Measurements from ENCODE around the gene SCUBE1.

The SCUBE1 gene

GRCh38 chr22:43343262-43343669 lies at the start of gene SCUBE1:
SCUBE1 (minus strand) TSS chr22:43343372; CDS start chr22:43343261, 111 bp downstream.
- peak within 1 kb of the TSS; percentile 39 for H3K4me3 Mint-ChIP-seq
- DNase-seq (ENCODE audit: low spot score), result peak; percentile 54
- no peaks in the 10 kb centered on the region for H3K9me3 Mint-ChIP-seq
- peaks cover 30% of the 10 kb centered on the region for H3K27me3 Mint-ChIP-seq (ENCODE audit: low read depth)
- H3K36me3 Mint-ChIP-seq (ENCODE audit: low read depth), result peaks cover 2% of the 10 kb centered on the region
- no peak within 1 kb of the TSS for H3K27ac Mint-ChIP-seq
- peaks cover 17% of the 10 kb centered on the region for H3K4me1 Mint-ChIP-seq (ENCODE audit: low read depth)

- no peak for DNase-seq (ENCODE audit: low spot score)
- Mint-ChIP-seq H3K4me1 (ENCODE audit: low read depth) (no peaks in the 10 kb centered on the region), H3K4me3 (no peak overlapping the region), H3K36me3 (ENCODE audit: low read depth) (no peaks in the 10 kb centered on the region), H3K9me3 (no peaks in the 10 kb centered on the region), H3K27me3 (ENCODE audit: low read depth) (peaks cover 7% of the 10 kb centered on the region), H3K27ac (no peak overlapping the region)
Measured at GRCh38 chr22:43392385-43392989, 49.3 kb upstream of the SCUBE1 start.

DNA sequence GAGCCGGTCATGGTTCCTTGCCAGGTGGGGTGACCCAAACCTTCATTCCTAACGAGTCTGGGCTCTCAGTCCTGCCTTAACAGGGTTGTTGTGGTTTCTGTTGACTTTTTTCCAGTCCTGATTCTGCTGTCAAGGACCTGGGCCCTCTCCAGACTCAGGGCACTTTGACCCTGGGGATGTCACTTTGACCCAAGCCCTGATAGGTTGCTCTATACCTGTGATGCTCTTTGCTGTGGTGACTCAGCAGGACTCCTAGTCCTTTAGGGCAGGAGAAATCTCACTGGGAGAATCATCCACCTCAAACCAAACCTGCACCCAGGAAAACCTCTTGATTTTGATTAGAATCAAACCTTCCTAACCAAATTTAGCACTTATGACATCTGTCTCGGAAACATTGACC lies 48.1 kb upstream of the SCUBE1 start:
- Mint-ChIP-seq H3K9me3 (no peaks in the 10 kb centered on the region), H3K27ac (no peak overlapping the region), H3K4me1 (ENCODE audit: low read depth) (peaks cover 1% of the 10 kb centered on the region), H3K36me3 (ENCODE audit: low read depth) (no peaks in the 10 kb centered on the region), H3K4me3 (no peak overlapping the region), H3K27me3 (ENCODE audit: low read depth) (peaks cover 15% of the 10 kb centered on the region)
- no peak for DNase-seq (ENCODE audit: low spot score)

DNA sequence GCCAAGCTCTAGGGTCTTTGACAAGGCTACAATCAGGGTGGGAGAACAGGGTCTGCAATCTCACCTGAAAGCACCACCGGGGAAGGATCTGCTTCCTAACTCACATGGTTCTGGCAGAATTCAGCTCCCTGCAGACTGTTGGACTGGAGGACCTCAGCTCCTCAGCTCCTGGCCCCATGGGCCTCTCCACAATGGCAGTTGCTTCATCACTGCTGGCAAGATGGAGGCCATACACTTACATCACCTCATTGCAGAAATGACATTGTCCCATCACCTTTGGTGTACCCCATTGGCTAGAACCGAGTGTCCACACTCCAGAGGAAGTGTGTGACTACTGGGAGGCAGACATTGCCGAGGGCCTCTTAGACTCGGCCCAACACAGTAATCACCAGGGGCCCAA lies 47.7 kb upstream of the SCUBE1 start:
- Mint-ChIP-seq H3K9me3 (no peaks in the 10 kb centered on the region), H3K27ac (no peak overlapping the region), H3K4me1 (ENCODE audit: low read depth) (peaks cover 2% of the 10 kb centered on the region), H3K4me3 (no peak overlapping the region), H3K36me3 (ENCODE audit: low read depth) (no peaks in the 10 kb centered on the region), H3K27me3 (ENCODE audit: low read depth) (peaks cover 18% of the 10 kb centered on the region)
- DNase-seq (ENCODE audit: low spot score), result no peak

- H3K9me3 Mint-ChIP-seq, result no peaks in the 10 kb centered on the region
- no peaks in the 10 kb centered on the region for H3K36me3 Mint-ChIP-seq (ENCODE audit: low read depth)
- H3K27ac Mint-ChIP-seq, result no peak overlapping the region
- no peak overlapping the region for H3K4me3 Mint-ChIP-seq
- peaks cover 21% of the 10 kb centered on the region for H3K27me3 Mint-ChIP-seq (ENCODE audit: low read depth)
- no peak for DNase-seq (ENCODE audit: low spot score)
- H3K4me1 Mint-ChIP-seq (ENCODE audit: low read depth), result peaks cover 2% of the 10 kb centered on the region
Measured at GRCh38 chr22:43390166-43390565, 47.0 kb upstream of the SCUBE1 start.

- Mint-ChIP-seq H3K27me3 (ENCODE audit: low read depth) (peaks cover 26% of the 10 kb centered on the region), H3K27ac (no peak overlapping the region), H3K4me1 (ENCODE audit: low read depth) (peaks cover 4% of the 10 kb centered on the region), H3K4me3 (no peak overlapping the region), H3K36me3 (ENCODE audit: low read depth) (no peaks in the 10 kb centered on the region), H3K9me3 (no peaks in the 10 kb centered on the region)
- no peak for DNase-seq (ENCODE audit: low spot score)
Measured at GRCh38 chr22:43389227-43389836, 46.2 kb upstream of the SCUBE1 start.

- H3K9me3 Mint-ChIP-seq, result no peaks in the 10 kb centered on the region
- H3K4me1 Mint-ChIP-seq (ENCODE audit: low read depth), result peaks cover 4% of the 10 kb centered on the region
- peak; percentile 57 for DNase-seq (ENCODE audit: low spot score)
- no peak overlapping the region for H3K4me3 Mint-ChIP-seq
- no peaks in the 10 kb centered on the region for H3K36me3 Mint-ChIP-seq (ENCODE audit: low read depth)
- no peak overlapping the region for H3K27ac Mint-ChIP-seq
- peaks cover 26% of the 10 kb centered on the region for H3K27me3 Mint-ChIP-seq (ENCODE audit: low read depth)
Measured at GRCh38 chr22:43388420-43388851, 45.3 kb upstream of the SCUBE1 start.

DNA sequence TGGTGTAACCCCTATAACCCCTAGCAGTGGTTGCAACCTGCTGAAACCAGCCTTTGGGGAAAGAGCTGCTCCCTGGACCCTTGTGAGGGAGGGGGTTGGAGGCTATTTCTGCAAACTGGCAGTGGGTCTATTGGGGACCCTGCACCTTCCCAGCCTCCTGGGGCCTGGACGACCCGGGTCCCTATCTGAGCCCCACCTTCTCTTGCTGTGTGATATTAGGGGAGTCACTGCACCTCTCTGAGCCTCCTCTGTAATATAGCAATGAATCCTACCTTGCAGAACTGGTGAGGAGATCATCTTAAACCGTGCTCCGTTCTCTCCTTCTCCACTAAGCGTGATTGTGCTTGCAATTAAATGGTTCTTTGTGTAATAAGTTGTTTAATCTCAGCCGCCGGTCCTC lies 44.6 kb upstream of the SCUBE1 start:
- Mint-ChIP-seq H3K4me1 (ENCODE audit: low read depth) (peaks cover 4% of the 10 kb centered on the region), H3K36me3 (ENCODE audit: low read depth) (no peaks in the 10 kb centered on the region), H3K4me3 (no peak overlapping the region), H3K27ac (no peak overlapping the region), H3K9me3 (no peaks in the 10 kb centered on the region), H3K27me3 (ENCODE audit: low read depth) (peaks cover 29% of the 10 kb centered on the region)
- DNase-seq (ENCODE audit: low spot score), result no peak

- peak; percentile 65 for DNase-seq (ENCODE audit: low spot score)
- Mint-ChIP-seq H3K9me3 (no peaks in the 10 kb centered on the region), H3K27me3 (ENCODE audit: low read depth) (peaks cover 44% of the 10 kb centered on the region), H3K4me1 (ENCODE audit: low read depth) (peaks cover 12% of the 10 kb centered on the region), H3K4me3 (no peak overlapping the region), H3K27ac (no peak overlapping the region), H3K36me3 (ENCODE audit: low read depth) (no peaks in the 10 kb centered on the region)
Measured at GRCh38 chr22:43385770-43386641, 42.8 kb upstream of the SCUBE1 start.

GRCh38 chr22:43384863-43385262 lies 41.7 kb upstream of the SCUBE1 start:
- no peak overlapping the region for H3K4me3 Mint-ChIP-seq
- no peak overlapping the region for H3K27ac Mint-ChIP-seq
- H3K36me3 Mint-ChIP-seq (ENCODE audit: low read depth), result no peaks in the 10 kb centered on the region
- peaks cover 55% of the 10 kb centered on the region for H3K27me3 Mint-ChIP-seq (ENCODE audit: low read depth)
- H3K9me3 Mint-ChIP-seq, result no peaks in the 10 kb centered on the region
- H3K4me1 Mint-ChIP-seq (ENCODE audit: low read depth), result peaks cover 18% of the 10 kb centered on the region
- DNase-seq (ENCODE audit: low spot score), result no peak

DNA sequence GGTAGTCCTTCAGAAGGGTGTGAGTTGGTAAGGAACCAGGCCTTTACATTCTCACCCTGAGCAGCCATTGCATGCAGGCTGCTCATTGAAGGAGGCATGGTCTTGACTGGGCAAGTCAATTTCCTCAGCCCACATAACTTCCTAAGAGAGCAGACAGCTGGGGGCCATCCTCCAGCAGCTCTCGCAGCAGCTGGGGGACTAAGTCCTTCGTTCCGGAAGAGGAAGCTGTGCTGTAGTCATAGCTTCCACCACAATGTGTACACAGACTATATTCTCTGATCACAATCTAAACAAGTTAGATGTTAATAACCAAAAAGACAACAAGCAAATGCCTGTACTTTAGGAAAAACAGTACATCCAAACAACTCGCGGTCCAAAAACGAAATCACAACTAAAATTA lies 38.5 kb upstream of the SCUBE1 start:
- peak overlapping the region; percentile 70 for H3K27ac Mint-ChIP-seq
- peaks cover 65% of the 10 kb centered on the region for H3K27me3 Mint-ChIP-seq (ENCODE audit: low read depth)
- H3K4me1 Mint-ChIP-seq (ENCODE audit: low read depth), result peaks cover 40% of the 10 kb centered on the region
- no peak overlapping the region for H3K4me3 Mint-ChIP-seq
- DNase-seq (ENCODE audit: low spot score), result no peak
- no peaks in the 10 kb centered on the region for H3K36me3 Mint-ChIP-seq (ENCODE audit: low read depth)
- no peaks in the 10 kb centered on the region for H3K9me3 Mint-ChIP-seq

DNA sequence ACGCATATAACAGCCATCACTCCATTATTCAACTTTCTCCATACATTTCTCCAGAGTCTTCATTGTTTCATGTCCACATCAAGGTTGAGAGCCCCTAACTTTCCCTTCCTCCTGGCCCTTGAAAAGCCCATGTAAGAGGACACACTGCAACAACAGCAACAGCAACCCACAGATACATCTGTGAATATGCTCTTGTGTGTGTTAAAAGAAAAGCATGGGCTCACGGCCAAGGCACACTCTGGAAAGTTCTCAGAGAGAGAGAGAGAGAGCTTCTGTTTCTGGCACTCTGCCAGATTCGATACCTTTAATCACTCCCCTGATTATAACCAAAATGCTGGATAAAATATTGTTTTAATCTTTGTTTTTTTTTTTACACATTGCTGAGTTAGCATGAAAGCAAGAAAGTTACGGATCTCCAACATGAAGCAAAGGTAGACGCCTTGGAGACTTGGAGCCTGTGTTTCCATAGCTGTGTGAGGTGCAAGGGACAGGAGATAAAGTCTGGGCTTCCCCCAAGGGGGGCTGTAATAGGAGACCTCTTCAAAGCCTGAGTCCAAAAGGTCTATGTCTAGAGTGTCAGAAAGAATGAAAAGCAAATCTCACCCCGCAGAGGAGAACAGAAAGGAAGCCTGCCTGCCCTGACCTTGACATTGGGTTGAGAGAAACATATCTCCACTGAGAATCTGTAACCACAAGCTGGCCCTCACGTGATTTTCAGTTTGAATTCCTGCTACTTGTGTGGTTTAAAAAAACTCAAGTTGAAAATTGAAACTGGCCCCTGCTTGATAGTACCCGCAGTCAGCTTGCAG lies 34.9 kb upstream of the SCUBE1 start:
- DNase-seq (ENCODE audit: low spot score), result peak; percentile 17
- Mint-ChIP-seq H3K27me3 (ENCODE audit: low read depth) (peaks cover 69% of the 10 kb centered on the region), H3K4me3 (peak overlapping the region; percentile 53), H3K36me3 (ENCODE audit: low read depth) (no peaks in the 10 kb centered on the region), H3K27ac (peak overlapping the region; percentile 9), H3K9me3 (peaks cover 5% of the 10 kb centered on the region), H3K4me1 (ENCODE audit: low read depth) (peaks cover 38% of the 10 kb centered on the region)

- H3K27ac Mint-ChIP-seq, result no peak overlapping the region
- peaks cover 5% of the 10 kb centered on the region for H3K9me3 Mint-ChIP-seq
- H3K4me3 Mint-ChIP-seq, result no peak overlapping the region
- peaks cover 38% of the 10 kb centered on the region for H3K4me1 Mint-ChIP-seq (ENCODE audit: low read depth)
- H3K36me3 Mint-ChIP-seq (ENCODE audit: low read depth), result no peaks in the 10 kb centered on the region
- no peak for DNase-seq (ENCODE audit: low spot score)
- H3K27me3 Mint-ChIP-seq (ENCODE audit: low read depth), result peaks cover 66% of the 10 kb centered on the region
Measured at GRCh38 chr22:43377548-43377895, 34.4 kb upstream of the SCUBE1 start.

Data from T-helper 2 cell treated with Interferon-gamma antibody and Interleukin-4, amounts not matched to agents 5 μg/mL and 100 μg/mL, for 36 hours (primary cell).